ENCODE data around the gene NFYC. TPM values are rescaled to one million over a fixed set of nuclear protein-coding genes. Genes with fewer than 3 reads are reported as not detected.

NFYC gene
- total RNA-seq, 1 experiment from 2014 or later: 28.2 TPM

- no peak for DNase-seq (ENCODE audit: low spot score)
Observed at GRCh38 chr1:40781608-40781971, 90.1 kb downstream of the NFYC start.

GRCh38 chr1:40782371-40782956 lies 91.0 kb downstream of the NFYC start:
- DNase-seq (ENCODE audit: low spot score): no peak

- DNase-seq (ENCODE audit: low spot score): no peak
Observed at GRCh38 chr1:40783001-40783905, 91.7 kb downstream of the NFYC start, which contains the start of gene KCNQ4. Gene KCNQ4, plus strand, starts transcription at chr1:40783787. Its CDS starts 307 bp downstream, at chr1:40784094.

GRCh38 chr1:40784141-40784770 lies 92.8 kb downstream of the NFYC start:
- no peak for DNase-seq (ENCODE audit: low spot score)

- no peak for DNase-seq (ENCODE audit: low spot score)
Observed at GRCh38 chr1:40784771-40785151, 93.3 kb downstream of the NFYC start.

- no peak for DNase-seq (ENCODE audit: low spot score)
Observed at GRCh38 chr1:40785446-40785845, 93.9 kb downstream of the NFYC start.

GRCh38 chr1:40786171-40786994 lies 94.9 kb downstream of the NFYC start:
- DNase-seq (ENCODE audit: low spot score): no peak

GRCh38 chr1:40786995-40787705 lies 95.6 kb downstream of the NFYC start:
- DNase-seq (ENCODE audit: low spot score): no peak

GRCh38 chr1:40787737-40788560 lies 96.4 kb downstream of the NFYC start:
- no peak for DNase-seq (ENCODE audit: low spot score)

- DNase-seq (ENCODE audit: low spot score): no peak
Observed at GRCh38 chr1:40788561-40789341, 97.2 kb downstream of the NFYC start.

GRCh38 chr1:40789342-40789598 lies 97.8 kb downstream of the NFYC start:
- no peak for DNase-seq (ENCODE audit: low spot score)

GRCh38 chr1:40789661-40790430 lies 98.3 kb downstream of the NFYC start:
- DNase-seq (ENCODE audit: low spot score): no peak

GRCh38 chr1:40792036-40792435 lies 100.5 kb downstream of the NFYC start:
- no peak for DNase-seq (ENCODE audit: low spot score)

GRCh38 chr1:40793617-40794016 lies 102.1 kb downstream of the NFYC start:
- no peak for DNase-seq (ENCODE audit: low spot score)

- DNase-seq (ENCODE audit: low spot score): no peak
Observed at GRCh38 chr1:40794048-40794447, 102.5 kb downstream of the NFYC start.

GRCh38 chr1:40794974-40795715 lies 103.6 kb downstream of the NFYC start:
- no peak for DNase-seq (ENCODE audit: low spot score)

- DNase-seq (ENCODE audit: low spot score): no peak
Observed at GRCh38 chr1:40795811-40796586, 104.5 kb downstream of the NFYC start.

Data from A172 (cell line).